Measurements from ENCODE around the gene PITX2.

DNA sequence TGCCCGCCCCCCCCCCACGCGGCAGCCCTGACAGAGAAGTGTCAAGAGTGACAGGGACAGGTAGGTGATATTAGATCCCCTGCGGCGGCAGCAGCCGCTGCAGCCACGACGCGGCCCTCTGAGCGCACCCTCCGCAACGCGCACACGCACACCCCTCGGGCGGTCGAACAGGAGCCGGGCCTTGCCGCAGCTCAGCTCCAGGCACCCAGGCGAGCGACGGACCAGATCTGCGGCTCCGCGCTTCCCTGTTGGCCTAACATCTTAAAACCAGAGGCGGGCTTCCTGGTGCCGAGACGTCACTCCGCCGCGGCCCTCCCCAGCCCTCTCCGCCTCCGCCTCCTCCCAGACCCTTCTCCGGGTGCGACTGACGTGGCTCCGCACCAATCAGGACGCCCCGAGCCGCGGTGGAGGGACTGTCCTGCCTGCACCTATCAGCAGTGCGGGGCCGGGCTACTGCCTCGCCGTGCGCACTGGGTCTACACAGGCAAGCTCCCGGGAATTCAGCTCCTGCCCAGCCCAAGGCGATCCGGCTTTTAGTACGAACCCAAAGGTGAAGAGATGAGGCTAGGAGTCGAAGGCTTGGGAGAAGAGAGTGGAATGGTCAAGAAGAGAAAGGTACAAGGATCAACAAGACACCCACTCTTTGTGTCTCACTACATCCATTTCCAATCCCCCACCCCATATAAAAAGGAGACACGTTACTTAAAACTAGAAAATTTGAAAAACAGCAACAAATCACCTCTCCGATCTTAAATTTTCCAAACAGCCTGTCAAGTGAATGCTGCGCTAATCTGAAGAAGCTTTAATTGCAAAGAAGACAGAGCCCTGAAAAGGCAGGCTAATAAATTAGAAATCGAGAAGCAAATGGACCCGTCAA is at the start of gene PITX2:
- 0 out of 2 replicates have a peak, but pooled peaks have one; percentile 15 for TF ChIP-seq TAF1 (IDR thresholded peaks at IDR 0.05; ENCODE audit: low read depth, low read length)
- TF ChIP-seq, protein P1, sequence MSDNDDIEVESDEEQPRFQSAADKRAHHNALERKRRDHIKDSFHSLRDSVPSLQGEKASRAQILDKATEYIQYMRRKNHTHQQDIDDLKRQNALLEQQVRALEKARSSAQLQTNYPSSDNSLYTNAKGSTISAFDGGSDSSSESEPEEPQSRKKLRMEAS (IDR thresholded peaks at IDR 0.05) = peak; percentile 26
- no peak for TF ChIP-seq POLR2A (IDR thresholded peaks at IDR 0.05; ENCODE audit: control extremely low read depth in 1 of 2, low read depth in 2 of 2, low read length in 2 of 2)
- TF ChIP-seq, protein P2, sequence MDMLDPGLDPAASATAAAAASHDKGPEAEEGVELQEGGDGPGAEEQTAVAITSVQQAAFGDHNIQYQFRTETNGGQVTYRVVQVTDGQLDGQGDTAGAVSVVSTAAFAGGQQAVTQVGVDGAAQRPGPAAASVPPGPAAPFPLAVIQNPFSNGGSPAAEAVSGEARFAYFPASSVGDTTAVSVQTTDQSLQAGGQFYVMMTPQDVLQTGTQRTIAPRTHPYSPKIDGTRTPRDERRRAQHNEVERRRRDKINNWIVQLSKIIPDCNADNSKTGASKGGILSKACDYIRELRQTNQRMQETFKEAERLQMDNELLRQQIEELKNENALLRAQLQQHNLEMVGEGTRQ (IDR thresholded peaks at IDR 0.05; ENCODE audit: low read length) = no peak
- TF ChIP-seq GTF2F1 (IDR thresholded peaks at IDR 0.05; ENCODE audit: borderline replicate concordance, low read depth, low read length) = no peak
- peak; percentile 59 for TF ChIP-seq EGR1 (IDR thresholded peaks at IDR 0.05; ENCODE audit: borderline replicate concordance, low read depth, low read length)
- TF ChIP-seq, protein P3, sequence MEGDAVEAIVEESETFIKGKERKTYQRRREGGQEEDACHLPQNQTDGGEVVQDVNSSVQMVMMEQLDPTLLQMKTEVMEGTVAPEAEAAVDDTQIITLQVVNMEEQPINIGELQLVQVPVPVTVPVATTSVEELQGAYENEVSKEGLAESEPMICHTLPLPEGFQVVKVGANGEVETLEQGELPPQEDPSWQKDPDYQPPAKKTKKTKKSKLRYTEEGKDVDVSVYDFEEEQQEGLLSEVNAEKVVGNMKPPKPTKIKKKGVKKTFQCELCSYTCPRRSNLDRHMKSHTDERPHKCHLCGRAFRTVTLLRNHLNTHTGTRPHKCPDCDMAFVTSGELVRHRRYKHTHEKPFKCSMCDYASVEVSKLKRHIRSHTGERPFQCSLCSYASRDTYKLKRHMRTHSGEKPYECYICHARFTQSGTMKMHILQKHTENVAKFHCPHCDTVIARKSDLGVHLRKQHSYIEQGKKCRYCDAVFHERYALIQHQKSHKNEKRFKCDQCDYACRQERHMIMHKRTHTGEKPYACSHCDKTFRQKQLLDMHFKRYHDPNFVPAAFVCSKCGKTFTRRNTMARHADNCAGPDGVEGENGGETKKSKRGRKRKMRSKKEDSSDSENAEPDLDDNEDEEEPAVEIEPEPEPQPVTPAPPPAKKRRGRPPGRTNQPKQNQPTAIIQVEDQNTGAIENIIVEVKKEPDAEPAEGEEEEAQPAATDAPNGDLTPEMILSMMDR (IDR thresholded peaks at IDR 0.05; ENCODE audit: control extremely low read depth in 1 of 3, insufficient read depth in 1 of 3, low read depth in 1 of 3, low read length in 3 of 3) = peak in 1 of 3 experiments; percentile 0; a peak in 1 of 4 replicates
- TF ChIP-seq CEBPB (IDR thresholded peaks at IDR 0.05; ENCODE audit: low read depth, low read length) = no peak
